Left ventricle myocardium inferior (tissue), 1 donor: ENCODE results near the gene RNF183. TPM values are rescaled to one million over a fixed set of nuclear protein-coding genes. Genes with fewer than 3 reads are reported as not detected.

Experiments used
- DNase-seq: peaks from one replicate; pipeline ENCODE4 v3.0.0-alpha.2; 2020
- H3K27ac ChIP-seq: fragments of 200-600 bp; replicated peaks from 2 replicates; pipeline ENCODE4 v1.8.0; 2021
- H3K27me3 ChIP-seq: fragments of 200-600 bp; 2 replicates; pipeline ENCODE4 v1.8.0; 2021; ENCODE audit warnings: low read depth
- H3K36me3 ChIP-seq: fragments of 200-600 bp; 2 replicates; pipeline ENCODE4 v1.8.0; 2021
- H3K4me1 ChIP-seq: fragments of 200-600 bp; 2 replicates; pipeline ENCODE4 v1.8.0; 2021
- H3K4me3 ChIP-seq: fragments of 200-600 bp; 2 replicates; pipeline ENCODE4 v1.8.0; 2021; ENCODE audit warnings: mild to moderate bottlenecking, moderate library complexity
- H3K9me3 ChIP-seq: fragments of 200-600 bp; replicated peaks from 2 replicates; pipeline ENCODE4 v1.8.0; 2021
- CTCF ChIP-seq: fragments of 200-600 bp; IDR thresholded peaks from 2 replicates; pipeline ENCODE4 v1.8.0; 2021; ENCODE audit warnings: antibody characterized with exemption, mild to moderate bottlenecking, borderline replicate concordance
- intact Hi-C: fragments of 100-400 bp; cut with micrococcal nuclease; formaldehyde crosslinking; loops from one replicate; pipeline ENCODE4 v1.11.0; 2022
- total RNA-seq: library from RNA; stranded (reverse); fragmentation: NEBNext Ultra II Directional; extraction: Animal tissue kit (Norgen Biotek cat#: 25700); gene quantifications from one replicate; pipeline ENCODE4 v1.2.1, GENCODE V29; 2021
- donor health status: DM: no; HTN: yes; CAD: no; lungs with severe emphysema.

Gene RNF183
- total RNA-seq, 1 donor from 2014 or later: not detected

GRCh38 chr9:113328045-113328782, 25.0 kb upstream of the RNF183 start:
- TF ChIP-seq CTCF: no peak
- peak overlapping the region; percentile 73 for H3K27ac ChIP-seq
- no peaks in the 10 kb centered on the region for H3K36me3 ChIP-seq
- H3K4me3 ChIP-seq: no peak overlapping the region
- H3K9me3 ChIP-seq: no peaks in the 10 kb centered on the region
- no peaks in the 10 kb centered on the region for H3K27me3 ChIP-seq
- H3K4me1 ChIP-seq: peaks cover 9% of the 10 kb centered on the region
- no peak for DNase-seq
- intact Hi-C loops: no loop called here

GRCh38 chr9:113326230-113326629, 23.1 kb upstream of the RNF183 start:
- TF ChIP-seq CTCF: no peak
- Histone ChIP-seq H3K27me3 (no peaks in the 10 kb centered on the region), H3K4me3 (no peak overlapping the region), H3K4me1 (peaks cover 9% of the 10 kb centered on the region), H3K36me3 (peaks cover 4% of the 10 kb centered on the region), H3K9me3 (no peaks in the 10 kb centered on the region), H3K27ac (no peak overlapping the region)
- intact Hi-C loops: no loop called here
- DNase-seq: no peak

GRCh38 chr9:113322671-113323070, 19.5 kb upstream of the RNF183 start:
- Histone ChIP-seq H3K4me3 (no peak overlapping the region), H3K9me3 (no peaks in the 10 kb centered on the region), H3K27me3 (no peaks in the 10 kb centered on the region), H3K4me1 (no peaks in the 10 kb centered on the region), H3K27ac (no peak overlapping the region), H3K36me3 (peaks cover 36% of the 10 kb centered on the region)
- no peak for DNase-seq
- no peak for TF ChIP-seq CTCF
- intact Hi-C loops: no loop called here

- DNase-seq: no peak
- no peaks in the 10 kb centered on the region for H3K27me3 ChIP-seq
- no peaks in the 10 kb centered on the region for H3K9me3 ChIP-seq
- H3K4me1 ChIP-seq: no peaks in the 10 kb centered on the region
- H3K27ac ChIP-seq: no peak overlapping the region
- peaks cover 52% of the 10 kb centered on the region for H3K36me3 ChIP-seq
- intact Hi-C loops: no loop called here
- no peak for TF ChIP-seq CTCF
- no peak overlapping the region for H3K4me3 ChIP-seq
Observed at GRCh38 chr9:113320051-113320450, 16.9 kb upstream of the RNF183 start.

GRCh38 chr9:113319054-113319453, 15.9 kb upstream of the RNF183 start:
- Histone ChIP-seq H3K27me3 (no peaks in the 10 kb centered on the region), H3K4me1 (no peaks in the 10 kb centered on the region), H3K9me3 (no peaks in the 10 kb centered on the region), H3K4me3 (no peak overlapping the region), H3K36me3 (peaks cover 52% of the 10 kb centered on the region), H3K27ac (no peak overlapping the region)
- DNase-seq: no peak
- intact Hi-C loops: no loop called here
- TF ChIP-seq CTCF: no peak
